Mesothelial cell of epicardium (in vitro differentiated cells): Measurements from ENCODE around the gene SH2B3. TPM values are rescaled to one million over a fixed set of nuclear protein-coding genes. Genes with fewer than 3 reads are reported as not detected.

ENCODE experiments used
- DNase-seq, 2 experiments: peaks; one replicate each; pipeline ENCODE4 v3.0.0; 2021; ENCODE audit warnings: low spot score in 2 of 2; ENCODE audit not compliant: unreplicated experiment in 2 of 2
- H3K27ac Mint-ChIP-seq: 2 replicates; pipeline ENCODE4 v1.8.0; 2021; ENCODE audit warnings: mixed read lengths
- H3K27me3 Mint-ChIP-seq: 2 replicates; pipeline ENCODE4 v1.8.0; 2021; ENCODE audit warnings: low read depth, mixed read lengths
- H3K36me3 Mint-ChIP-seq: 2 replicates; pipeline ENCODE4 v1.8.0; 2021; ENCODE audit warnings: mixed read lengths
- H3K4me1 Mint-ChIP-seq: 2 replicates; pipeline ENCODE4 v1.8.0; 2021; ENCODE audit warnings: mixed read lengths
- H3K4me3 Mint-ChIP-seq: 2 replicates; pipeline ENCODE4 v1.8.0; 2021; ENCODE audit warnings: mild to moderate bottlenecking, moderate library complexity, mixed read lengths
- H3K9me3 Mint-ChIP-seq: 2 replicates; pipeline ENCODE4 v1.8.0; 2021; ENCODE audit warnings: mixed read lengths
- total RNA-seq: library from RNA; stranded (reverse); gene quantifications from 3 replicates; pipeline ENCODE4 v1.2.1, GENCODE V29; 2021
- TF ChIP-seq, protein P1 (sequence below): fragments of 200-600 bp; sonication (generic); IDR thresholded peaks from one replicate; pipeline ENCODE4 v1.5.0; 2021; ENCODE audit warnings: antibody characterized with exemption; ENCODE audit not compliant: unreplicated experiment

The SH2B3 gene
- total RNA-seq, 1 donor from 2014 or later: 2.1 TPM

DNA sequence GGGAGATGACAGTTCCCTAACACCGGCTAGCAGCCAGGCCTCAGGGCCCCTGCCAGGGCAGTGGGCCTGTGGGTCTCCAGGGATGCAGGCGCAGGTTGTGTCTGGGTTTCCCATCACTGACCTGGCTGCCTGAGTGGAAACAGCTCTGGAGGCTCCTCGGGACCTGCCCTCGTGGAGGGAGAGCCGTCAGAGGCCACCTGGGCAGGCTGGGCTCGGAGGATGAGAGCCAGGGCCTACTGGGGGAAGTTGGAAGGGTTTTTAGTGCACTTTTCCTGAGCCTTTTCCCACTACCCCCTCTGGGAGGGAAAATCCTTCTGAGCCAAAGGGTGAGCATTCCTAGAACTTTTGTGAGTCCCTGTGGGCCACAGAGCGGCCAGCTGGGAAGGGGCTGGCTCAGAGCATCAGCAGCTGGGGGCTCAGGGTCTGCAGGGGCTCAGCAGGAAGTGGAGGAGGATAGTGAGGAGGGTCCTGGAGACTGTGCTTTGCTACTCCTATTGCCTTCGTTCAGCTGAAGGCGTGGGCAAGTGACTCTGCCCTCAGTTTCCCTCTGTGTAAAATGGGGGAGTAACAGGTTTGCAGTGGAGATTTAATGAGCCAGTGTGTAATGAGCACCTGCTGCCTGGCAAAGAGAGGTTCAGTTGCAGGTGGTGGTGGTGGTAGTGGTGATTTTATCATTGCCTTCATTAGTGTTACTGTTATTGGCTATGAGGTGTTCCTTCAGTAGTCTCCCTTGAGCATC lies 1.8 kb downstream of the SH2B3 start:
- Mint-ChIP-seq H3K4me3 (peak overlapping the region; percentile 70), H3K36me3 (no peaks in the 10 kb centered on the region), H3K4me1 (peaks cover 16% of the 10 kb centered on the region), H3K27ac (no peak overlapping the region), H3K27me3 (peaks cover 34% of the 10 kb centered on the region), H3K9me3 (no peaks in the 10 kb centered on the region)
- TF ChIP-seq, protein P1, sequence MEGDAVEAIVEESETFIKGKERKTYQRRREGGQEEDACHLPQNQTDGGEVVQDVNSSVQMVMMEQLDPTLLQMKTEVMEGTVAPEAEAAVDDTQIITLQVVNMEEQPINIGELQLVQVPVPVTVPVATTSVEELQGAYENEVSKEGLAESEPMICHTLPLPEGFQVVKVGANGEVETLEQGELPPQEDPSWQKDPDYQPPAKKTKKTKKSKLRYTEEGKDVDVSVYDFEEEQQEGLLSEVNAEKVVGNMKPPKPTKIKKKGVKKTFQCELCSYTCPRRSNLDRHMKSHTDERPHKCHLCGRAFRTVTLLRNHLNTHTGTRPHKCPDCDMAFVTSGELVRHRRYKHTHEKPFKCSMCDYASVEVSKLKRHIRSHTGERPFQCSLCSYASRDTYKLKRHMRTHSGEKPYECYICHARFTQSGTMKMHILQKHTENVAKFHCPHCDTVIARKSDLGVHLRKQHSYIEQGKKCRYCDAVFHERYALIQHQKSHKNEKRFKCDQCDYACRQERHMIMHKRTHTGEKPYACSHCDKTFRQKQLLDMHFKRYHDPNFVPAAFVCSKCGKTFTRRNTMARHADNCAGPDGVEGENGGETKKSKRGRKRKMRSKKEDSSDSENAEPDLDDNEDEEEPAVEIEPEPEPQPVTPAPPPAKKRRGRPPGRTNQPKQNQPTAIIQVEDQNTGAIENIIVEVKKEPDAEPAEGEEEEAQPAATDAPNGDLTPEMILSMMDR: no peak
- no peak for DNase-seq

DNA sequence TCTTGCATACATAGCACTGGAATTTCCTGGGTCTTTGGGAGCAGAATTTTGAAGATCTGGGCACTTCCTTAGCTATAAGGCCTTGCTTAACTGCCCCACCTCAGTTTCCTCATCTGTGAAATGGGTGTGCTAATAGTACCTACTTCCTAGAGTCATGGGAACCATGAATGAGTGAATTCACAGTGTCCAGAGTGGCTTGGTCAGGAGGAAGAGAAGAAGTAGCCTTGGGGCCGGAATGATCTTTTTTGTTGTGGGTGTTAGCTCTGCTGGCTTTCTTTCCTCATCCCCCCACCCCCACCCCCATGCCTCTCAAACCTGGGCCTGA lies 2.4 kb downstream of the SH2B3 start:
- Mint-ChIP-seq H3K27me3 (peaks cover 29% of the 10 kb centered on the region), H3K9me3 (no peaks in the 10 kb centered on the region), H3K36me3 (no peaks in the 10 kb centered on the region), H3K27ac (no peak overlapping the region), H3K4me1 (peaks cover 15% of the 10 kb centered on the region), H3K4me3 (no peak overlapping the region)
- no peak for DNase-seq
- TF ChIP-seq, protein P1: no peak

- TF ChIP-seq, protein P1: no peak
- Mint-ChIP-seq H3K4me1 (peaks cover 11% of the 10 kb centered on the region), H3K27me3 (peaks cover 25% of the 10 kb centered on the region), H3K36me3 (no peaks in the 10 kb centered on the region), H3K9me3 (no peaks in the 10 kb centered on the region), H3K27ac (no peak overlapping the region), H3K4me3 (no peak overlapping the region)
- no peak for DNase-seq
These were observed 3.1 kb downstream of the SH2B3 start for GRCh38 chr12:111408686-111409402.

DNA sequence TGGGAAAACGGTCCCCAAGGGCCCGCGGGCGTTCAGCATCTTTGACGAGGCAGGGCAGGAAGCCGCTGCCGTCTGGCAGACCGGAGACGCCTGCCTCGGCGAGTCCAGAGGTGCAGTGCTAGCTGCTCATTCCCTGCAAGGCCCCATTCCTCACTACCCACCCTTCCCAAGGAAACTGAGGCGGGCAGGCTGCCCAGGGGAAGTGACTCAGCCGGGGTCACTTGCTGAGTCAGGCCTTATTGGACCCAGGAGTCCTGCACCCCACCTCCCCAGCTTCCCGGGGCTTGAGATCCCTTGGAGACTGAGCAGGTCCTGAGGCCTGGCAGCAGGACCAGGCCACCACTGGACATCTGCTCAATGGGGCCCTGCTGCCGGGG lies 3.7 kb downstream of the SH2B3 start:
- TF ChIP-seq, protein P1: no peak
- Mint-ChIP-seq H3K4me3 (no peak overlapping the region), H3K9me3 (no peaks in the 10 kb centered on the region), H3K4me1 (peaks cover 11% of the 10 kb centered on the region), H3K27me3 (peaks cover 19% of the 10 kb centered on the region), H3K36me3 (no peaks in the 10 kb centered on the region), H3K27ac (no peak overlapping the region)
- no peak for DNase-seq

DNA sequence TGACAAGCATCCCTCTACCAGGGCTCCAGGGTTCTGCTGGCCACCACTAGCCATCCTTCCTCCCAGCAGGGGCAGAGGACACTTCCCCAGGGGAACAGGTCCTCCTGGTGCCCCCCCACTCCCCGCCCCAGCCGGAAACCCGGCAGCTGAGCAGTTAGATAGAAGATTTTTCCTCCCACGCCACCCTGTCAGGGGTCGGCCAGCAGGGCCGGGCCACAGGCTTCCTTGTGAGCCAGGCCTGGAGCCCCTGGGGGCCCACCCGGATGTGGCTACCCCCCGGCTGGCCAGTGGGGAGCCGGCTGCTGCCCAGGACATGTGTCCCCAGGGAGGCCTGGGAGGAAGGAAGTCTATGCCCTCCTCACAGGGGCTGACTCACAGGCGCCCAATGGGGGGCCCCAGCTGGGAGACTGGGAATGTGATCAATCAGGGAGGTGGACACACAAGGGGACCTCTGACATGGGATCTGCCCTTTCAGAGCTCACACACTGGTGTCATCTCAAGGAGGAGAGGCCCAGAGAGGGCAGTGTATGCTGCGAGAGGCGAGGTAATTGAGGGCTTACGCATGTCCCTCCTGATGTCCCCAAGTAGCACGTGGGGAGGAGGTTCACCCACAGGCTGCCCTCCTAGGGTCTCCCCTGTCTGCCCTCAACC lies 4.2 kb downstream of the SH2B3 start:
- Mint-ChIP-seq H3K4me1 (peaks cover 9% of the 10 kb centered on the region), H3K9me3 (no peaks in the 10 kb centered on the region), H3K27ac (no peak overlapping the region), H3K36me3 (no peaks in the 10 kb centered on the region), H3K27me3 (peaks cover 14% of the 10 kb centered on the region), H3K4me3 (no peak overlapping the region)
- DNase-seq: no peak
- TF ChIP-seq, protein P1: no peak
